CD4-positive, alpha-beta memory T cell (primary cell): ENCODE data around the gene NOVA1. TPM values are rescaled to one million over a fixed set of nuclear protein-coding genes. Genes with fewer than 3 reads are reported as not detected.

Experiments used
- CTCF ChIA-PET: fragments of 350-600 bp; sonication (Branson Sonifier 250); formaldehyde crosslinking; loops from one replicate; lab custom pipeline; 2021; ENCODE audit warnings: inconsistent platforms; ENCODE audit not compliant: partially characterized antibody; lab: Charles Lee
- POLR2A ChIA-PET: fragments of 350-600 bp; sonication (Branson Sonifier 250); formaldehyde crosslinking; loops from one replicate; lab custom pipeline; 2021; ENCODE audit not compliant: partially characterized antibody; lab: Charles Lee
- DNase-seq, 5 donors: peaks; one replicate each; pipeline versions ENCODE4 v3.0.0 to v3.0.0-alpha.2; 2020 to 2022; ENCODE audit warnings: mixed read lengths in 1 of 5
- H3K27ac ChIP-seq: one replicate; pipeline ENCODE4 v1.7.0; 2013; ENCODE audit warnings: low read depth, low read length
- H3K27me3 ChIP-seq: 2 replicates; pipeline ENCODE4 v1.7.0; 2013; ENCODE audit warnings: mild to moderate bottlenecking, low read length, moderate library complexity; ENCODE audit not compliant: insufficient read depth
- H3K36me3 ChIP-seq: 2 replicates; pipeline ENCODE4 v1.7.0; 2013; ENCODE audit warnings: mild to moderate bottlenecking, low read length, moderate library complexity; ENCODE audit not compliant: insufficient read depth
- H3K4me1 ChIP-seq: 2 replicates; pipeline ENCODE4 v1.7.0; 2013; ENCODE audit warnings: mild to moderate bottlenecking, low read length, moderate library complexity; ENCODE audit not compliant: insufficient read depth
- H3K4me3 ChIP-seq, 2 donors: one replicate each; pipeline ENCODE4 v1.7.0; 2013; ENCODE audit warnings: low read length in 2 of 2, mild to moderate bottlenecking in 1 of 2
- H3K9me3 ChIP-seq, 2 donors: one replicate each; pipeline ENCODE4 v1.7.0; 2013; ENCODE audit warnings: low read length in 2 of 2, control low read depth in 1 of 2; ENCODE audit not compliant: control insufficient read depth in 1 of 2
- H3K27ac Mint-ChIP-seq, 7 donors: one replicate each; pipeline ENCODE4 v1.8.0; 2020 to 2021; ENCODE audit warnings: mixed read lengths in 7 of 7, mild to moderate bottlenecking in 6 of 7, inconsistent platforms in 3 of 7, moderate library complexity in 3 of 7
- H3K27me3 Mint-ChIP-seq, 2 donors: one replicate each; pipeline ENCODE4 v1.8.0; 2020 to 2021; ENCODE audit warnings: mixed read lengths in 2 of 2
- H3K36me3 Mint-ChIP-seq, 2 donors: one replicate each; pipeline ENCODE4 v1.8.0; 2020 to 2021; ENCODE audit warnings: mixed read lengths in 2 of 2, inconsistent platforms in 1 of 2, mild to moderate bottlenecking in 1 of 2
- H3K4me1 Mint-ChIP-seq, 4 donors: one replicate each; pipeline ENCODE4 v1.8.0; 2020 to 2021; ENCODE audit warnings: mixed read lengths in 4 of 4, mild to moderate bottlenecking in 1 of 4
- H3K4me3 Mint-ChIP-seq, 8 donors: one replicate each; pipeline ENCODE4 v1.8.0; 2020 to 2021; ENCODE audit warnings: mixed read lengths in 8 of 8, mild to moderate bottlenecking in 7 of 8, moderate library complexity in 6 of 8, inconsistent platforms in 3 of 8
- H3K9me3 Mint-ChIP-seq, 8 donors: one replicate each; pipeline ENCODE4 v1.8.0; 2020 to 2021; ENCODE audit warnings: mixed read lengths in 8 of 8, mild to moderate bottlenecking in 5 of 8, inconsistent platforms in 3 of 8, moderate library complexity in 1 of 8
- intact Hi-C: fragments of 100-400 bp; cut with micrococcal nuclease; formaldehyde crosslinking; loops from one replicate; pipeline ENCODE4 v1.15.1; 2023
- polyA plus RNA-seq, 2 donors: library from polyadenylated mRNA; unstranded; fragments of 300-500 nt; fragmentation: Illumina TruSeq; gene quantifications; one replicate each; pipeline ENCODE4 v1.2.3, GENCODE V29; 2021
- total RNA-seq, 2 experiments: library from RNA; stranded (reverse); gene quantifications; one replicate each; pipeline ENCODE4 v1.2.3, GENCODE V29; 2021

The NOVA1 gene
- total and polyA plus RNA-seq, 4 experiments from 2014 or later: not detected

DNA sequence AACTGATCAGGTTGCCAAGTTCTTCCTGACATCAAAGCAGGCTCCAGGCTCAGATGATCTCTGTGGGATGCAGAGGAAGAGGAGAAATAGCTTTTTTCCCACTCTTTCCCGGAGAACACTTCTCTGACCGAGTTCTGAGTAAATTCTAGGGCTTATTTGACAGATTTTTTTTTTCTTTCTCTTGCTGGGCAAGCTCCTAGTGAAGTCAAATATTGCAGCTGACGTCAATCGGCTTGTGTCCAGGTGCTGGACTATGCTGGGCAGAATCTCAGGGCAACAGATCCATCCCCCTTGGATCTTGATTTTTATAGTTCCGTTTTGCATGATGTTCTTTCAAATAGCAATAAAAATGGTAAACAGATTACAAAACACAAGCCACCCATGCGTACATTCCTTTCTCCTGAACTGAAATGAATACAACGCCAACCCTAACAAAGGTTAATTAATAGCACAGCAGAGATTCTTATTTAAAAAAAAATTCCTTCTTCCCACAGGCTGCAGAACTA lies 182.2 kb downstream of the NOVA1 start:
- no peaks in the 10 kb centered on the region for H3K27me3 Mint-ChIP-seq
- ChIA-PET CTCF (no interaction called here), POLR2A (no interaction called here)
- H3K4me1 Mint-ChIP-seq: no peaks in the 10 kb centered on the region
- H3K27ac Mint-ChIP-seq: no peak overlapping the region
- Histone ChIP-seq H3K4me1 (no peaks in the 10 kb centered on the region), H3K4me3 (no peak overlapping the region), H3K9me3 (no peaks in the 10 kb centered on the region), H3K27ac (no peak overlapping the region), H3K27me3 (no peaks in the 10 kb centered on the region), H3K36me3 (no peaks in the 10 kb centered on the region)
- DNase-seq: no peak
- no peaks in the 10 kb centered on the region for H3K36me3 Mint-ChIP-seq
- H3K4me3 Mint-ChIP-seq: no peak overlapping the region
- peaks cover 3 to 49% (median 36%) of the 10 kb centered on the region in 8 donors for H3K9me3 Mint-ChIP-seq
- intact Hi-C loops: no loop called here

DNA sequence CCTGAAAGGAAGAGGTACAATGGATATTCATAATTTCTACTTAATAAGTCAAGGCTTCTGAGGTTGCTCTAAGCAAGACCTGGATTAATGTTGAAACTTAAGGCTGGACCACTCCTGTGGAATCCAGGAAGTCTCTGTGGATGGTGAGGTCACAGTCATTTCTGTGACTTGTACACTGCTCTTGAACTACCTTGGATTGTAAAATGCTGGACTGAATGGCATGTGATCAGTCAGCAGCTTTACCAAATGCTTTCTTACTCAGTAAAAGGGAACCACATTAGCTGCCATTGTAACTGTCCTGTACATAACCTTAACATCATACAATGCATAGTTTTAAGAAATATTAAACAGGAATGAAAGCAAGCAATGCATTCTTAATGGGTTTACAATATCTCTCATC lies 182.9 kb downstream of the NOVA1 start:
- H3K27ac ChIP-seq: no peak overlapping the region
- H3K4me1 ChIP-seq: no peaks in the 10 kb centered on the region
- H3K4me3 ChIP-seq: no peak overlapping the region
- no peaks in the 10 kb centered on the region for H3K27me3 Mint-ChIP-seq
- H3K27ac Mint-ChIP-seq: no peak overlapping the region
- intact Hi-C loops: no loop called here
- CTCF ChIA-PET: no interaction called here
- H3K9me3 Mint-ChIP-seq: peaks cover 3 to 49% (median 32%) of the 10 kb centered on the region in 8 donors
- no peaks in the 10 kb centered on the region for H3K4me1 Mint-ChIP-seq
- H3K36me3 Mint-ChIP-seq: no peaks in the 10 kb centered on the region
- H3K36me3 ChIP-seq: no peaks in the 10 kb centered on the region
- POLR2A ChIA-PET: no interaction called here
- H3K27me3 ChIP-seq: no peaks in the 10 kb centered on the region
- DNase-seq: no peak
- H3K4me3 Mint-ChIP-seq: no peak overlapping the region
- H3K9me3 ChIP-seq: no peaks in the 10 kb centered on the region

DNA sequence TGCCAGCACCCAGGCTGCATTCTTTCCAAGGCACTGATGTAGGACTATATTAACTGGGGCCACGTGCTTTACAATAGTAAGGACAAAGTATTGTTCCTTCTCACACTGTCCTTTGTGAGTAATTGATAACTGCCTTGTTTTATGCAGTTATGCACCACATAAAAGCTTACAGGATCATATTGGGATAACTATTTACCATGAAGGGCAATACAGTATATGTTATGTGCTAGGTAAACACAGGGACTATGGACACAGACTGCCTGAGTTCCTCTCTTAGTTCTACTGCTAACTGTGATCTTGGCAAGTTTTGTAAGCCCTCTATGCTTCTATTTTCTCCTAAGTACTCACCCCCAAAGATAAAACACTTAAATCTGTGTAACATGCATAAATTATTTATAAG lies 183.7 kb downstream of the NOVA1 start:
- Histone ChIP-seq H3K27ac (no peak overlapping the region), H3K9me3 (no peaks in the 10 kb centered on the region), H3K4me3 (no peak overlapping the region), H3K27me3 (no peaks in the 10 kb centered on the region), H3K4me1 (no peaks in the 10 kb centered on the region), H3K36me3 (no peaks in the 10 kb centered on the region)
- Mint-ChIP-seq H3K27ac (no peak overlapping the region), H3K27me3 (no peaks in the 10 kb centered on the region), H3K9me3 (peaks cover 3 to 48% (median 30%) of the 10 kb centered on the region in 8 donors), H3K4me3 (no peak overlapping the region), H3K36me3 (no peaks in the 10 kb centered on the region), H3K4me1 (no peaks in the 10 kb centered on the region)
- POLR2A ChIA-PET: interaction anchor here (0.7 kb wide), 1 partner anchor 299 kb away, joined by 3 read pairs; no protein-coding TSS in a partner anchor
- DNase-seq: no peak
- intact Hi-C loops: no loop called here
- CTCF ChIA-PET: no interaction called here

DNA sequence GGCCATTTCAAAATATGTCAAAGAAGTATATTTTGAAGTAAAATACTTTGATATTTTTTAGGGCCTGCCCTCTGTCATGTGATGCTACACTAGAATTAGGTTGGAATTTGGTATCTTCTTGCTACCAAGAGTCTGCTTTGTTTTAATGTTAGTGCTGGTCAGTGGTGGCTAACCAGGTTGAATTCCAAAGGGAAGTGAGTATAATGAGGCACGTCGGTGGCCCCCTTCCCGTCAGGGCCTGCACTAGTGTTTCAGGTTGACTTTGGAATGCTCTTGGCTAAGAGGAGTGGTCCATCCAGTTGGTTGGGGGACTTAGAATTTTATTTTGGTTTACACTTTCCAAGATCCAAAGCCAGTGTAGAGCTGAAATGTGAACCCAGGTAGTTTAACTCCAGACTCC lies 185.4 kb downstream of the NOVA1 start:
- Histone ChIP-seq H3K36me3 (no peaks in the 10 kb centered on the region), H3K27ac (no peak overlapping the region), H3K4me3 (no peak overlapping the region), H3K27me3 (no peaks in the 10 kb centered on the region), H3K4me1 (no peaks in the 10 kb centered on the region), H3K9me3 (no peaks in the 10 kb centered on the region)
- no peaks in the 10 kb centered on the region for H3K27me3 Mint-ChIP-seq
- intact Hi-C loops: no loop called here
- H3K36me3 Mint-ChIP-seq: no peaks in the 10 kb centered on the region
- peaks cover 3 to 43% (median 29%) of the 10 kb centered on the region in 8 donors for H3K9me3 Mint-ChIP-seq
- H3K4me1 Mint-ChIP-seq: no peaks in the 10 kb centered on the region
- ChIA-PET POLR2A (no interaction called here), CTCF (no interaction called here)
- H3K4me3 Mint-ChIP-seq: no peak overlapping the region
- no peak for DNase-seq
- no peak overlapping the region for H3K27ac Mint-ChIP-seq

DNA sequence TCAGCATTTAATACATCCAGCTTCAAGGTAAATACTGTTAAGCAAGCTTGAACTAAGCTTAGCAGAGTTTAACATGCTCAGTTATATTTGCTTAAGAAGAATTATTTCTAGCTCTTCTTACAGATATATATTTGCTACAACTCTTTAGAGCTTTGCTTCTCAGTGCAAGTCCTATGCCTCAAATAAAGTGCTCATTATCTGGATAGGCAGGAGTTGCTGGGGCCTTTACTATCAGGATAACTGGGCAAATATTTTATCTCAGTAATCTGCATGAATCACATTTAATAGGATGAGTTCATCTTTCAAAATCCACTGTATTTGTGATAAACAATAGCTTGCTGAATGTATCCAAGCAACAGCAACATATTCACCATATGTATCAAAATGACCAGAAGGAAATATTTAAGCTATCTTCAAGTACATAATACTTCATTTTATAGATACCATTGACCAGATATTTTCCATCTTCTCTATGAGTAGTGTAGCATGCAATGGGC lies 187.6 kb downstream of the NOVA1 start:
- CTCF ChIA-PET: no interaction called here
- intact Hi-C loops: no loop called here
- H3K36me3 ChIP-seq: no peaks in the 10 kb centered on the region
- no peak for DNase-seq
- Mint-ChIP-seq H3K4me3 (no peak overlapping the region), H3K9me3 (peaks cover 3 to 27% (median 20%) of the 10 kb centered on the region in 8 donors), H3K27me3 (no peaks in the 10 kb centered on the region), H3K4me1 (no peaks in the 10 kb centered on the region), H3K27ac (no peak overlapping the region), H3K36me3 (no peaks in the 10 kb centered on the region)
- no peaks in the 10 kb centered on the region for H3K27me3 ChIP-seq
- H3K4me1 ChIP-seq: no peaks in the 10 kb centered on the region
- no peak overlapping the region for H3K27ac ChIP-seq
- H3K9me3 ChIP-seq: no peaks in the 10 kb centered on the region
- H3K4me3 ChIP-seq: no peak overlapping the region
- POLR2A ChIA-PET: no interaction called here

DNA sequence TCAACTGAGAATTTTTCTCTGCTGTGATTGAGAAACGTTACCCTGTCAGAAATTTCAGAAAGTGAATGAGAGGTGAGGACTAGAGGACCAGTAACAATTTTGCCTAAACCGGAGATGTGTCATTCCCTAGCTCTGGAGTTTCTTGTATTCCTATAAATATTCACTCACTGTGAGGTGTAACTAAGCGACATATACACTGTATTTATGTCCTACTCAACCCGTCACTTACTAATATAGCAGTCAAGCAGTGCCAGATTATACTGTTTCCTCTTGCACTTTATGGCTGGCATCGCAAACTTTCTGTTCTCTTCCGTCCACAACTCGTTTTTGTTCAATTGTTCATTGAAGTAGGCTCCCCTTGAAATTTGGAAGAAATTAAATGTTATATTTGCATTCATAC lies 192.9 kb downstream of the NOVA1 start:
- Histone ChIP-seq H3K4me3 (no peak overlapping the region), H3K27ac (no peak overlapping the region), H3K9me3 (peaks cover 0 to 4% of the 10 kb centered on the region in 2 donors), H3K4me1 (no peaks in the 10 kb centered on the region), H3K36me3 (no peaks in the 10 kb centered on the region), H3K27me3 (no peaks in the 10 kb centered on the region)
- Mint-ChIP-seq H3K4me1 (no peaks in the 10 kb centered on the region), H3K4me3 (no peak overlapping the region), H3K27ac (no peak overlapping the region), H3K27me3 (no peaks in the 10 kb centered on the region), H3K36me3 (no peaks in the 10 kb centered on the region), H3K9me3 (peaks cover 0 to 43% (median 15%) of the 10 kb centered on the region in 8 donors)
- POLR2A ChIA-PET: no interaction called here
- intact Hi-C loops: no loop called here
- CTCF ChIA-PET: no interaction called here
- no peak for DNase-seq

DNA sequence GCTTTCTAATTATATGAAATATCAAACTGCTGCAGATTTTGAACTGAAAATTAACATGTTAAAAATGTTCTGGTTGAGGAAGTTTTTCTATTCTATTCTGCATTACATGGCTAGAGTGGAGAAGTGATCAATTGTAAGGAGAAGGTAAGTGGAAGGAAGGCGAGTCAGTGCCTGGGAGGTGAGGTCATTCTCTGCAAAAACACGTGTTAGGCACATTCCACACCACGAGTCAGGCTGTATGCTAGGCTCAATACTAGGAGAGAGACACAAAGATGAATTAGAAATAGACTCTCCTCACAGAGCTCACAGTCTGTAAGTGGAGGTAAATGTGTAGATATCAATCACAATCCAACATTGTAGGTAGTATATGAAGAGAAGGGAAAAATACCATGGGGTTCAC lies 194.1 kb downstream of the NOVA1 start:
- Mint-ChIP-seq H3K4me3 (no peak overlapping the region), H3K27me3 (no peaks in the 10 kb centered on the region), H3K4me1 (no peaks in the 10 kb centered on the region), H3K27ac (no peak overlapping the region), H3K36me3 (no peaks in the 10 kb centered on the region), H3K9me3 (peaks cover 0 to 50% (median 15%) of the 10 kb centered on the region in 8 donors)
- no peaks in the 10 kb centered on the region for H3K4me1 ChIP-seq
- H3K9me3 ChIP-seq: peaks cover 0 to 4% of the 10 kb centered on the region in 2 donors
- H3K4me3 ChIP-seq: no peak overlapping the region
- no peaks in the 10 kb centered on the region for H3K27me3 ChIP-seq
- H3K36me3 ChIP-seq: no peaks in the 10 kb centered on the region
- POLR2A ChIA-PET: no interaction called here
- no peak overlapping the region for H3K27ac ChIP-seq
- intact Hi-C loops: no loop called here
- CTCF ChIA-PET: no interaction called here
- DNase-seq: no peak
